HG03135 (cell line): ENCODE measurements around the gene SMG7.

Source experiments
- ATAC-seq: cut with Tn5 transposase; IDR thresholded peaks from one replicate; pipeline ENCODE4 v1.9.1; 2021; ENCODE audit warnings: mild to moderate bottlenecking, moderate library complexity; ENCODE audit not compliant: unreplicated experiment

The SMG7 gene

DNA sequence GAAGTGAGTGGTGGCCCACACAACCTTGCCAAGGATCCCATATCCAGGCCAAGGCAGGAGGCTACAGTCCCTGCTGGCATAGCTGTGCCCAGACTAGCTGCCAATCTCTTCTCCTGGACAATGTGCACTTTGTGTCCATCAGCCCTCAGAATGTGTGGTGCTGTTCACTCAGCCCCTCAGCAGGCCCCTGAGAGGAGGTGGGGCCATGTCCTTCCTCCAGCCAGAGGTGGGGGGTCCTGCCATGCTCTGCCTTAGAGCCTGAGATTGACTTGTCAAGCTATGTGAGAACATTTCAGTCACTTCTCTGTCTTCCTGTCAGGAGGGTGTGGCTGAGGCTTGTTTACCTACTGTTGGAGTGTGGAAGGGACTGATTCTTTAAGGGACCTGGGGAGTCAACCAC is 116.5 kb downstream of the SMG7 start:
- ATAC-seq: no peak

DNA sequence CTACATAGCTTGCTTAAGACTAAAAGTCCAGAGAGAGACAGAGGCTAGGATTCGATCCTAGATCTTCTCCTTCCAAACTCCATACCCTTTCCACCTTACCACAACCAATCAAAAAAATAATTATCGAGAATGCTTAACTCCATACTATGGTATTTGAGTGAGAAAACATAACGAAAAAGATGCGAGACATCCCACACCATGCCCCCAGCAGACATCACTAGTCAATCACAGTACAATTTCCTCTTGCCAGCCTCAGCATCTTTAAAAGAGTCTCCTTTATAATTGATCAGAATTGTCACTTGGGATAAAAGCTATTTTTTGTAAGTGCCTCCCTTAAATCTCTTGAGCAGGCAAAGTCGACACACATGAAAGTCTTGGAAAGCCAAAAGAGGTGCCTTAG is 117.1 kb downstream of the SMG7 start:
- no peak for ATAC-seq

DNA sequence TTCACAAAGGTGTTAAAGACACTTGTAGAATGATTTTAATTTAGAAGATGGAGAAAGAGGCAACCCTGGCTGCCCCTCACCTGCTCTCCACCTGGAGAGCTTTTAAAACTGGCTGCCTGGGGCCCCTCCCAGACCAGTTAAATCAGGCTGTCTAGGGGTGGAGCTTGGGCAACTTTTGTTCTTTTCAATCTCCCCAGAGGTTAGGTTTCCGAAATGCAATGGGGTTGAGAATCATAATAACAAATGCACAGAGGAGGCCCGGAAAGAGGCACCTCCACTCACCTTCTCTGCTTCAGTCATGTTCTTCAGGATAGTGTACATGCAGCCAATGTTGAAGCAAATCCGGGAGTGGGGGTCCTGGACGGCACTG is 117.6 kb downstream of the SMG7 start:
- ATAC-seq: no peak

DNA sequence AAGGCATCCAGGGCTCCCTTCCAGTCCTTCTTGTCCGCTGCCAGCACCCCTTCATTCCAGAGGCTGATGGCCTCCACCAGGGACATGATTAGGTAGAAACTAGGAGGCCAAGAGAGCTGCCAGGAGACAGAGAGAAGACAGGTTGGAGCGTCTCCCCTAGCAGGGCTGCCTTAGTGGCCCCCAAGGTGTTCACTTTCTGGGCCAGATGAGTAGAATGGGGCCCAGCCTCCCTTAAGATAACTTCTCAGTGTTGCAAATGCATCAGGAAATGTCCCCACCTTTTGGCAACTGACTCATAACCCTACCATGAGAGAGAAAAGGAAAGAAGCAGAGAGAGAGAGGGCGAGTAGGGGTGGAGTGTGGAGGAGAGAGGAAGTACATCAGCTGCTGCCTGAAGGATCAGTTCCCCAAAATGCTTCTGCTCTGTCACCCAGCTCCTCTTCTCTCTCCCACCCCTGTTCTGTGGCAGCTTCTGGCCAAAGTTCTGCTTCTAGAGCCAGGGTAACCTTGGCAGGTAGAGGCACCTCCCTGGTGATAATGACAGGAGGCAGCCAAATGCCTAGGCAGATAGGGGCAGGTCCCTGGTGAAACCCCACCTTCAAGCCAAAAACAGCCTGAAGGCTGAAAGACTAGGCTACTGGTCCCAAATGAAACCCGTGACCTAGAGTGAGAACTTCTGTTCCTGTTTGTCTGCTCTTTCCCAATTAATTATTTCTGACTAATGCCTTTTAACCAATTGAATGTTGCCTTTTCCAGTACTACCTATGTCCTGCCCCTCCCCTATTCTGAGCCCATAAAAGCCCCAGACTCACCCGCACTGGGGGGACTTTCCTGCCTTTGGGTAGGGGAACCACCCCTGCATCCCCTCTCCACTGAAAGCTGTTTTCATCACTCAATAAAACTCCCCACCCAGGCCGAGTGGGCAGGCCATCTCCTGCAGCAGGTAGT is 118.2 kb downstream of the SMG7 start, which contains the start of gene NCF2:
NCF2 (minus strand) TSS at position 216 of the 948 bp plus-strand sequence; CDS start at position 86, 130 bp downstream.
- ATAC-seq: peak; percentile 86

DNA sequence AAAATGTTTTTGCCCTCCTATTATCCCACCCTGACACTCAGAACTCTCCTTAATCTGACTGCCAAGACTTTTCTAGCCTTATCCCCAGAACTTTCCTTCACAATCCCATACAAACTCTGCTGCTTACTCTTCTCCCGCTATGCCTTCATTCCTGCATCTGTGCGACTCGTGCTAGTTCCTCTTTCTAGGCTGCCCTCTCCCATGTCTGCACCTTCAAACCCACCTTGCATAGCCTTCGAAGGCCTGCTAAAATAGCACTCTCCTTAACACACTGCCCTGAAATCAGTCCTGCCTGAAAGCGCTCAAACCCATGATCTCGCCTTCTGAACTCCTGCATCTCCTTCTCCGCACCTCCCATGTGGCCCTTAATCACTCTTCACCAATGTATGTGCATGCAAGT is 120.4 kb downstream of the SMG7 start:
- no peak for ATAC-seq

DNA sequence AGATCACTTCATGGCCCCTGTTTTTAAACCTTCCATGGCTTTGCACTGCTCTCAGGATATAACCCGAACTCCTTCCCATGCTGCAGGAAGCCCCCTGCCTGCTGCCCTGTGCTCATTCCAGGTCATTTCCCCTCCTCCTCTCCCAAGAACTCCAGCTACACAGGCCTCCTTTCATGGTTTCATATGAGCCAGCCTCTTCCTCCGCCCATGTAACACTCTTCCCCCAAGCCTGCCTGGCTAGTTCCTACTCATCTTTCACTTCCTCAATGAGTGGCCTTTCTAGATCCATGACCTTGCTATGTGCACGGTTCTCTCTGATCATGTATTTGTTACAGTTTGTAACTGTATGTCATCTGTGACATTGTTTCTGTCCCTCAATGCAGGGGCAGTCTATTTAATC is 121.1 kb downstream of the SMG7 start:
- ATAC-seq: peak; percentile 48

DNA sequence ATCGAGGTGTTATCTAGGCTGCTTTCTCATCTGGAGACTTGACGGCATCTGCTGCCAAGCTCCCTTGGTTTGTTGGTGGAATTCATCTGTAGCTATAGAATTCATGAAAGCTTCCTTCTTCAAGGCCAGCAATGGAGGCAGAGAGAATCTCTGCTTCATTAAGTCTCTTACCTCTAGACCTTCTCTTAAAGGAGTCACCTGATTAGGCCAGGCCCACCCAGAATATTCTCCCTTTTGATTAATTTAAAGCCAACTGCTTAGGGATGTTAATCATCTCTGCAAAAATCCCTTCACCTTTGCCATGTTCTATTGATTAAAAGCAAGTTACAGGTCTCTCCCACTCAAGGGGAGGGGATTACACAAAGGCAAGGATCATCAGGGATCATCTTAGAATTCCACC is 123.2 kb downstream of the SMG7 start:
- no peak for ATAC-seq

DNA sequence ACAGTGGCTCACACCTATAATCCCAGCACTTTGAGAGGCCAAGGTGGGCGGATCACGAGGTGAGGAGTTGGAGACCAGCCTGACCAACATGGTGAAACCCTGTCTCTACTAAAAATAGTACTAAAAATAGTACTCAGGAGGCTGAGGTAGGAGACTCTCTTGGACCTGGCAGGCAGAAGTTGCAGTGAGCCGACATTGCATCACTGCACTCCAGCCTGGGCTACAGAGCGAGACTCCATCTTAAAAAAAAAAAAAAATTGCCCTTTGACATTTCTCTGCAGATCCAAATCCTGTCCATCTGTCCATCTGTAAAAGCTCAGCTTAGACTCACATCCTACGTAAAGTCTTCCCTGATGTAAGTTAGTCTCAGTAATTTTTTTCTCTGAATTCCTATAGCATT is 124.2 kb downstream of the SMG7 start:
- ATAC-seq: no peak

DNA sequence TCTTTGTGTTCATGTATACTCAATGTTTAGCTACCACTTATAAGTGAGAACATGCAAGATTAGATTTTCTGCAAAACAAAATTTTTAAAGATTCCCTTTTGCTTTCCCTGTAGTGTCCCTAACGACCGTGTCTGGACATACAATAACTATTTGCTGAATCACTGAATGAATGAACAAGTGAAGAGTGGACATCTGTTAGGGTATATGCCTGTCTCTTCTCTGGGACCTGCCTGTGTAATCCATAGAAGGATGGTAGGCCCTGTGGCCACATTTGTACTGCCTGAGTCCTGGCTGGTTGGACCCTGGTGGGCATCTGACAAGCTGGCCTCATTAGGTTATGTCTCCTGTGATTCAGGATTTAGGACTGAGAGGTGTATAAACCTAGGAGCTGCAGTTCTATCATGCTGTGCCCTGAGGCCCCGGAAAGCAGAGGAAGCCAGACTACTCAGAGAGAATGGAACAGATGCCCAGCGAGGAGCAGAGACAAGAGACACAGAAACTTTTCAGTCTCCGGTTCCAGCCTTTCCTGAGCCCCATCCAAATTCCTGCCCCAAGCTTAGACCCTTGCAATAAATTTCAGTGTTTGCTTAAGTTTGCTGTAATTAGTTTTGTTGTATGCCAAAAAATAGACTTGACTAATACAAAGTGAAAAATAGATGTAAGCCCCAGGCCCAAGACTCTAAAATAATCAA is 125.5 kb downstream of the SMG7 start:
- ATAC-seq: no peak

DNA sequence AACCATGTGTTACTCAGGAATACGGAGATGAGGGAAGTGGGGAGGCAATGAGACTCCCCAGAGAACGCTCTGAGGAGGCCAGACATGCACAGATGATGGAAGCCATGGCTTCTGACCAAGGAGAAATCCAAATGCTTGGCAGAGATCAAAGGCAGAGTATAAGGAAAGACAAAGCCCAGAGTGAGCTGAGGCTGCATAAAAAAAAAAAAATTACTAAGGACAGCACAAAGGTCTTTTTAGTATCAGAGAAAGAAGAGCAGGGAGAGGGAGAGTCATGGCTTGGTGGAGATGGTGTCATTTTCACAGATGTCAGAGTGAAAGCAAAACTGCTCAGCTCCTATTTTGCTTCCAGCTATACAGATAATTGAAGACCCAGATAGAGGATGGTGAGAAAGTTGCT is 126.1 kb downstream of the SMG7 start:
- ATAC-seq: no peak

DNA sequence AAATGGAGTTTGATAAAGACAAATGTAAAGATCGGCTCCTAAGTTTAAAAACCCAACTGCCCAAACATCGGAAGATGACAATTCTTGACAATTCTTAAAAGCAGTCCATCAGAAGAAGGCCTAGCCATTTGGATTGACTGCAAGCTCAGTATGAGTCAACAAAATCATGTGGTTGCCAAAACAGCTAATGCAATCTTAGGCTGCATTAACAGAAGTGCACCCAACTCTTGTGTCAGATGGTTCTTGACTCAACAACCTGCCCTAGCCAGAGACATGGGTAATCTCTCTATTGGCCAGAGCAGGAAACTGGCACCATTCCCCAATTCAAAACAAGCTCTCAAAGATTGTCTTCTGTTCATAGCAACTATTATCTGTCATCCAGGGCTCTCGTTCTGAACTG is 127.8 kb downstream of the SMG7 start:
- no peak for ATAC-seq

DNA sequence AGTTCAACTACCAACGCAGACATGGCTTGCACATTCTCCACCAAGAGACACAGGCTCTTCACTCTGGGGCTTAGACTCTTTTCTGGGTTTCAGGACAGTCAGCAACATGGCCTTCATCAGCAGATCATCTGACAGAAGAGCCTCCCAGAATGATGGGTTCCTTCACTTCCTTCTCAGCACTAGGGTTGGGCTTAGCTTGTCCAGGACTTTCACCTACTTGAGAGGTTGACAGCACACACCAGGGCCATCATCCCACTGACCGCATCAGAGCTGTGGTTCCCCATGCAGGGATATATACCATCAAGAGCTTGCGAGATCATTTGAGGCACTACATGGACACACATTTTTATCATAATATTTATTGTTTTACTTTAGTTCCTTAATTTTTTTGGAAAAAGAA is 128.3 kb downstream of the SMG7 start:
- ATAC-seq: no peak

DNA sequence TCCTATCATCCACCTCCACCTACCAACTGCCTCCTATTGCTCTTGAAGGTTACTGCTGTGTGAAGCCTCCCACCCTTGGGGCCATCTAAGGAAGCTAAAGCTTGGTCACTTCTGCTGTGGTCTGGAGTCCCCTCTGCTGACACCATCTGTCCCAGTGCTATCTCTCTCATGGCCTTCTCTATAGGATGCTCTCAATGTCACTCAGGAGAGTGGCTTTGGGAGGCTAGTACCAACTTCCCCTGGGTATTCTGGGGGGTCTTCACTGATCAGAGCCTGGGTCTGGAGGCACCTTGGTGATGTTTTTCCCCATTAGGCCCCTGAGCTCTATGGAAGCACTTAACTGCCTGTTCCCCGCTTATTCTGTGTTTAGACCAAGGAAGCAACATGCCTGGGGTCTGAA is 130.2 kb downstream of the SMG7 start:
- no peak for ATAC-seq
